Activated naive CD4-positive, alpha-beta T cell treated with anti-CD3 and anti-CD28 coated beads, Interleukin-2, amount 10 ng/mL, durations not matched to agents 7 days and 5 days (primary cell): Measurements from ENCODE around the gene C5AR2.
"Not testable (repeated sequence)": the region's sequence is repeated elsewhere in the genome, so short reads cannot be mapped to it uniquely, and the experiment has no call there.

Experiments used
- CTCF ChIA-PET: fragments of 350-600 bp; sonication (Branson Sonifier 250); formaldehyde crosslinking; loops from one replicate; lab custom pipeline; 2021; ENCODE audit warnings: antibody characterized with exemption; lab: Charles Lee
- DNase-seq: peaks from one replicate; pipeline ENCODE4 v3.0.0-alpha.2; 2020
- H3K27ac Mint-ChIP-seq: one replicate; pipeline ENCODE4 v1.8.0; 2021; ENCODE audit warnings: mild to moderate bottlenecking, moderate library complexity, mixed read lengths
- H3K27me3 Mint-ChIP-seq: one replicate; pipeline ENCODE4 v1.8.0; 2021; ENCODE audit warnings: mild to moderate bottlenecking, mixed read lengths
- H3K36me3 Mint-ChIP-seq: one replicate; pipeline ENCODE4 v1.8.0; 2021; ENCODE audit warnings: mixed read lengths
- H3K4me1 Mint-ChIP-seq: one replicate; pipeline ENCODE4 v1.8.0; 2021; ENCODE audit warnings: mixed read lengths
- H3K4me3 Mint-ChIP-seq: one replicate; pipeline ENCODE4 v1.8.0; 2021; ENCODE audit warnings: mild to moderate bottlenecking, moderate library complexity, mixed read lengths
- H3K9me3 Mint-ChIP-seq: one replicate; pipeline ENCODE4 v1.8.0; 2021; ENCODE audit warnings: mixed read lengths

Gene C5AR2

DNA sequence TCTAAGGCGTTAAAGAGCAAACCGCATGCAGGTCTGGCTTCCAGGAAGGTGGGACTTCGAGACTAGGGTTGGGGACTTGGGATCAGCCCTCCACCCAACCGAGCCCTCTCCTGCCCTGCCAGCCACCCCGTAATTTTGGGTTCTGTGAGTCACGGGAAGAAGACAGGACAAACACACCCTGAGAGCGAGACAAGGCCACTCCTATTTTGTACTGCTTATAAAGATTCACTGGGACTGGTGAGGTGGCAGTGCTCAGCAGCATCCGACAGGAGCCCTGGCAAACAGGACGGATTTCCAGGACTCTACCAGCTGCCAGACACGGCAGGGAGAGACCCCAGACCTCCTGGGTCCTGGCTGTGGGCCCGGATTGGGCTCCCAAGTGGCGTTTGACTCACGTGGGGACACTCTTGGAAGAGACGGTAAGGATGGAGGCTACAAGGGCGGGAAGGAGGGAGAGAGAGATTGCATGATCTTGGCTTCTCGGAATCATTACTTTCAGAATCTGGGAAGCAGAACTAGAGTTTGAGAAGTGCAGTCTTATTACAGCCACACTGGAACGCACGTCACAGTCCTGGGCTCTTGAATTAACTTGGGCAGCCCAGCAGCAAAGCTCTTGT, at the start of gene C5AR2:
Gene C5AR2 (plus strand): TSS at position 245 of the 617 bp plus-strand sequence. CDS start 8,625 bp downstream, outside the sequence.
- no peak for DNase-seq
- no peak within 1 kb of the TSS for H3K4me3 Mint-ChIP-seq
- peaks cover 31% of the 10 kb centered on the region for H3K27me3 Mint-ChIP-seq
- H3K27ac Mint-ChIP-seq = no peak within 1 kb of the TSS
- no peaks in the 10 kb centered on the region for H3K9me3 Mint-ChIP-seq
- CTCF ChIA-PET = no interaction called here
- no peaks in the 10 kb centered on the region for H3K36me3 Mint-ChIP-seq
- H3K4me1 Mint-ChIP-seq = peaks cover 21% of the 10 kb centered on the region

DNA sequence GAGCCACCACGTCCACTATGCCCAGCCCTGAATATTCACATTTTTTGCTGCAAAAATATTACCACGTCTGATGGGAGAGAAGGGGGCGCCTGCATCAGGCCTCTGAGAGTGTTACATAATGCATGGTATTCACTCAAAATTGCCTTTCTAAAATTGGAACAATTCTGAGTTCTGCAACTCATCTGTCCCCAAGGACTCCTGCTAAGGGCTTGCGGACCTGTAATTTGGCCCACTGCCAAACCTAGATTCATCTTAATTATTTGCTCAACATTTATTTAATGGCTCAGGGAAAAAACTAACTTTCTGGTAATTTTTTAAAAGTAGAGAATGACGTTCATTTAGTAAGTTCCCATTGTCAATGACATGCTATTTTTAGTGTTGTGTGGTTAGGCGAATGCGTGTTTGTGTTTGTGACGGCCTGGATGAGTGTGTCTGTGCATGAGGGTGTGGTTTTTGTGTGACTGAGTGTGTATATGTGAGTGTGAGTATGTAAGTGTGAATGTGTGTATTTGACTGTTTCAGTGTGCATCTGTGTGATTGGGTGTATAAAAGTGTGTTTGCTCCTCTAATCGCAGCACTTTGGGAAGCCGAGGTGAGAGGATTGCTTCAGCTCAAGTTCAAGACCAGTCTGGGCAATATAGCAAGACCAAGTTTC, 48.4 kb upstream of the C5AR2 start:
- no peak for DNase-seq
- Mint-ChIP-seq H3K27ac (peak overlapping the region; percentile 8), H3K4me3 (no peak overlapping the region), H3K36me3 (peaks cover 3% of the 10 kb centered on the region), H3K27me3 (no peaks in the 10 kb centered on the region), H3K4me1 (peaks cover 3% of the 10 kb centered on the region), H3K9me3 (no peaks in the 10 kb centered on the region)
- CTCF ChIA-PET = interaction anchor here (0.8 to 1.7 kb wide), 3 partner anchors 11 to 145 kb away, joined by 3 to 9 read pairs (median 6); no protein-coding TSS in a partner anchor

DNA sequence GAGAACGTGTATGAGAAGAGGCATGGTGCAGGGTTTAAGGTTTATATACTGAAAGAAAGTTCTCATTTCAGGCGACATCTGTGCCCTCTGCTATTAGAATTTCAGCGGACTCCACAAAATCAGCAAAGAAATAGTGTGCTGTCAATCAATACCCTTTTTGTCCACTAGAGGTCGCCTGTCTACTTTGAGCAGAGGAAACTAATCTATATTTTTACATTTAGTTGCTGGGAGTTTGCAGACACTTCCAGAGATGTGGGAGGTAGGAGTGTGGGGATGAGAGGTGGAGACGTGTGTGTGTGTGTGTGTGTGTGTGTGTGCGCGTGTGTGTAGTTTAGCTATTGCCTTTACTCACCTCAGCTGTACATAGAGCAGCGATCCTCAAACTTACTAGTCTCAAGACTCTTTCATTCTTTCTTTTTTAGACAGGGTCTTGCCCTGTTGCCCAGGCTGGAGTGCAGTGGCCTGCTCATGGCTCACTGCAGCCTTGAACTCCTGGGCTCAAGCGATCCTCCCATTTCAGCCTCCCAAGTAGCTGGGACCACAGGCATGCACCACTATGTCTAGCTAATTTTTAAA, 47.6 kb upstream of the C5AR2 start:
- Mint-ChIP-seq H3K27me3 (no peaks in the 10 kb centered on the region), H3K4me3 (no peak overlapping the region), H3K4me1 (peaks cover 2% of the 10 kb centered on the region), H3K36me3 (peaks cover 3% of the 10 kb centered on the region), H3K27ac (no peak overlapping the region), H3K9me3 (no peaks in the 10 kb centered on the region)
- peak; percentile 50 for DNase-seq
- CTCF ChIA-PET = interaction anchor here (0.8 to 1.8 kb wide), 7 partner anchors 9 to 144 kb away, joined by 3 to 9 read pairs (median 4); partner anchors contain the start of gene INAFM1

DNA sequence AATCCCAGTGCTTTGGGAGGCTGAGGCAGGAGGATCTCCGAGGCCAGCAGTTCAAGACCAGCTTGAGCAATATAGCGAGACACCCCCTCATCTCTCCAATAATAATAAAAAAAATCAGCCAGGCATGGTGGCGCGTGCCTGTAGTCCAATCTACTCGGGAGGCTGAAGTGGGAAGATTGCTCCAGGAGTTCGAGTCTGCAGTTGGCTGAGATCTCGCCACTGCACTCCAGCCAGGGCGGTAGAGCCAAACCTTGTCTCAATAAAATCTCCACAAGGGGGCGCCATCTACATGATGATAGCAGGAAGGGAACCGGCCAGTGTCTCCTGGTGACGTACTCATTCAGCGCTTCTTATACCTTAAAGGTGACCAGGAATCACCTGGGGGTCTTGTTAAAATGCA, 35.9 kb upstream of the C5AR2 start:
- Mint-ChIP-seq H3K36me3 (no peaks in the 10 kb centered on the region), H3K27ac (no peak overlapping the region), H3K4me3 (no peak overlapping the region), H3K4me1 (peaks cover 13% of the 10 kb centered on the region), H3K9me3 (no peaks in the 10 kb centered on the region), H3K27me3 (no peaks in the 10 kb centered on the region)
- peak; percentile 84 for DNase-seq
- CTCF ChIA-PET = interaction anchor here (0.8 to 7.9 kb wide), 11 partner anchors 9 to 404 kb away, joined by 3 to 46 read pairs (median 6); partner anchors contain the start of genes C5AR1 and INAFM1

DNA sequence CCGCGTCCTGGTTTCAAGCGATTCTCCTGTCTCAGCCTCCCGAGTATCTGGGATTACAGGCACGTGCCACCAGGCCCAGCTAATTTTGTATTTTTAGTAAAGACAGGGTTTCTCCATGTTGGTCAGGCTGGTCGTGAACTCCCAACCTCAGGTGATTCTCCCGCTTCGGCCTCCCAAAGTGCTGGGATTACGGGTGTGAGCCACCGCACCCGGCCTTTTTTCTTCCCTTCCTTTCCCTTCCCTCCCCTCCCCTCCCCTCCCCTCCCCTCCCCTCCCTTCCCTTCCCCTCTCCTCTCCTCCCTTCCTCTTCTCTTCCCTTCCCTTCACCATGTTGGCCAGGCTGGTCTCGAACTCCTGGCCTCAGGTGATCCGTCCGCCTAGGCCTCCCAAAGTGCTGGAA, 31.1 kb upstream of the C5AR2 start:
- H3K4me3 Mint-ChIP-seq, H3K36me3 Mint-ChIP-seq, H3K9me3 Mint-ChIP-seq, DNase-seq, H3K27ac Mint-ChIP-seq: not testable (repeated sequence)
- H3K27me3 Mint-ChIP-seq = peaks cover 15% of the 10 kb centered on the region
- CTCF ChIA-PET = interaction anchor here (0.7 to 1.3 kb wide), 2 partner anchors 90 to 422 kb away, joined by 3 read pairs; no protein-coding TSS in a partner anchor
- peaks cover 18% of the 10 kb centered on the region for H3K4me1 Mint-ChIP-seq

DNA sequence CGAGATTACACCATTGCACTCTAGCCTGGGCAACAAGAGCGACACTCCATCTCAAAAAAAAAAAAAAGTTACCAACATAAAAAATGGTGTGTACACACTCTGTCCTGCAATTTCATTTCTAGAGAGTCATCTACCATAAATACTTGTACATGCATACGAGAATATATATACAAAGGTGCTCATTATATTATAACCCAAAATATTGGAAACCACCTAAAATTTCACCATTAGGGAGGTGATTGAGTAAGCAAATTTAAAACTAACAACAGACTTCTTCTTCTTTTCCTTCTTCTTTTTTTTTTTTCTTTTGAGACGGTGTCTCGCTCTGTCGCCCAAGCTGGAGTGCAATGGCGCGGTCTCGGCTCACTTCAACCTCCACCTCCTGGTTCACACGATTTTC, 29.7 kb upstream of the C5AR2 start:
- Mint-ChIP-seq H3K9me3 (no peaks in the 10 kb centered on the region), H3K4me1 (peaks cover 10% of the 10 kb centered on the region), H3K36me3 (no peaks in the 10 kb centered on the region), H3K27ac (no peak overlapping the region), H3K27me3 (peaks cover 28% of the 10 kb centered on the region), H3K4me3 (no peak overlapping the region)
- DNase-seq = no peak
- CTCF ChIA-PET = no interaction called here

DNA sequence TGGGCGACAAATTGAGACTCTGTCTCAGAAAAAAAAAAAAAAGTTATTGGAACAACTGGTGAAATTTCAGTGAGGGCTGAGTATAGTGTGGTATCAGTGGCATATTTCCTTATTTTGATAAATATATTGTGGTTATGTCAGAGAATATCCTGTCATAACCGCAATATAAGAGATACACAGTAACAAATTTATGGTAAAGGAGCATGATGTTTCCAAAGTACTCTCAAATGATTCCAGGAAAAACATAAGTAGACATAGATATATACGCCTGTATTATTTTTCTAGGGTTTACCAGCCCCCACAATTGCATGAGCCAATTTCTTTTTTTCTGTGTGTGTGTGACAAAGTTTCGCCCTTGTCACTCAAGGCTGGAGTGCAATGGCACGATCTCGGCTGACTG, 28.0 kb upstream of the C5AR2 start:
- Mint-ChIP-seq H3K27ac (no peak overlapping the region), H3K4me1 (peaks cover 10% of the 10 kb centered on the region), H3K9me3 (no peaks in the 10 kb centered on the region), H3K36me3 (no peaks in the 10 kb centered on the region), H3K27me3 (peaks cover 32% of the 10 kb centered on the region), H3K4me3 (no peak overlapping the region)
- CTCF ChIA-PET = no interaction called here
- DNase-seq = no peak

DNA sequence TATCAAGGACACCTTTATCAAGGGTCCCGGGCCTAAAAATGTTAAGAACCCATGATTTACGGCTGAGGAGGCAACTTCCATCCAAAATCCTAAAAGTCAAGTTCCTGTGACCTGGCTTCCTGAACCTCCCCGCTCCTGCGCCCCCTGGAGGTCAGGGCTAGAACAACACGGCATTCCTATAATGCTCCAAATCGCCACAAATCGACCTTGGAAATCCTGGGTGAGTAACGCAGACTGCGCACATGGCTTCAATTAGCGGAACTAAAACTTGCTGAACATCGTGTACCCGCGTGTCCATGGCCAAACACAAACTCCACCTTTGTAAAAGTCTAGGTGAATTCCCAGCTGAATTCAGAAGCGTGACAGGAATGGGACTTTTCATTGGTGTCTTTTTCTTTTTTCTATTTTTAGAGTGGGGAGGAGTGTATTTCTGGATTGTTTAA, 26.6 kb upstream of the C5AR2 start:
- H3K27ac Mint-ChIP-seq = no peak overlapping the region
- no peaks in the 10 kb centered on the region for H3K9me3 Mint-ChIP-seq
- CTCF ChIA-PET = interaction anchor here (0.9 to 5.6 kb wide), 3 partner anchors 10 to 128 kb away, joined by 4 to 46 read pairs (median 5); no protein-coding TSS in a partner anchor
- H3K4me3 Mint-ChIP-seq = no peak overlapping the region
- peak; percentile 59 for DNase-seq
- H3K36me3 Mint-ChIP-seq = no peaks in the 10 kb centered on the region
- H3K4me1 Mint-ChIP-seq = peaks cover 8% of the 10 kb centered on the region
- peaks cover 45% of the 10 kb centered on the region for H3K27me3 Mint-ChIP-seq

DNA sequence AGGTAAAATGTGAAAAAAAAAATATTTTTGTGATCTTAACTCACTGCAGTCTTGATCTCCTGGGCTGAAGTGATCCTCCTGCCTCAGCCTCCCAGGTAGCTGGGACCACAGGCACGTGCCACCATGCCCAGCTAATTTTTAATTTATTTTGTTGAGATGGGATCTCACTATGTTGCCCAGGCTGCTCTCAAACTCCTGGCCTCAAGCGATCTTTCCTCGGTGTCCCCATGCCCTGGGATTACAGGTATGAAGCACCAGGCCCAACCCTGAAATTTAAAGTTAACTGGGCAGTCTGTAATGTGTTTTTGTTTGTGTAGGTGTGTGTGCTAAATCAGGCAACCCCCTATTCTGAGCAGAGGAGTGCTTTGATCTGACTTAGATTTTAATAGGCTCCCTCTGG, 25.7 kb upstream of the C5AR2 start:
- peaks cover 55% of the 10 kb centered on the region for H3K27me3 Mint-ChIP-seq

DNA sequence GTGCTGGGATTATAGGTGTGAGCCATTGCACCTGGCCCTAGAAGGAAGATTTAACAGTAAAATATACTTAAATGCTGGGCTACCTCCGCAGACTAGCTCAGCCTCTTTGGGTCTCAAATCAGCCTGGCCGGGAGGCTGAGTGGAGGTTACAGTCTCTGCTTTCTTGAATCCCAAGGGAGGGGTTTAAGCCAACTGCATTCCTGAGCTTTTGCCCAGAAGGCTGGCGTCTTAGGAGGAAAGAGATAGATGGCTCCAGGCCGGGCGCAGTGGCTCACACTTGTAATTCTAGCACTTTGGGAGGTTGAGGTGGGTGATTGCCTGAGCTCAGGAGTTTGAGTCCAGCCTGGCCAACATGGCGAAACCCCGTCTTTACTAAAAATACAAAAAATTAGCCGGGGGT, 22.9 kb upstream of the C5AR2 start:
- DNase-seq = no peak
- no peak overlapping the region for H3K4me3 Mint-ChIP-seq
- peaks cover 66% of the 10 kb centered on the region for H3K27me3 Mint-ChIP-seq
- no peaks in the 10 kb centered on the region for H3K36me3 Mint-ChIP-seq
- peaks cover 4% of the 10 kb centered on the region for H3K4me1 Mint-ChIP-seq
- H3K27ac Mint-ChIP-seq = no peak overlapping the region
- H3K9me3 Mint-ChIP-seq = no peaks in the 10 kb centered on the region
- CTCF ChIA-PET = interaction anchor here (1.5 to 5.6 kb wide), 2 partner anchors 14 kb away, joined by 4 to 46 read pairs; no protein-coding TSS in a partner anchor

More for the DNA sequence above, 25.7 kb upstream of the C5AR2 start:
- Mint-ChIP-seq H3K4me3 (no peak overlapping the region), H3K27ac (no peak overlapping the region), H3K4me1 (peaks cover 4% of the 10 kb centered on the region), H3K9me3 (no peaks in the 10 kb centered on the region), H3K36me3 (no peaks in the 10 kb centered on the region)
- CTCF ChIA-PET = interaction anchor here (0.9 to 5.6 kb wide), 2 partner anchors 11 to 122 kb away, joined by 5 to 46 read pairs; no protein-coding TSS in a partner anchor
- DNase-seq = no peak

DNA sequence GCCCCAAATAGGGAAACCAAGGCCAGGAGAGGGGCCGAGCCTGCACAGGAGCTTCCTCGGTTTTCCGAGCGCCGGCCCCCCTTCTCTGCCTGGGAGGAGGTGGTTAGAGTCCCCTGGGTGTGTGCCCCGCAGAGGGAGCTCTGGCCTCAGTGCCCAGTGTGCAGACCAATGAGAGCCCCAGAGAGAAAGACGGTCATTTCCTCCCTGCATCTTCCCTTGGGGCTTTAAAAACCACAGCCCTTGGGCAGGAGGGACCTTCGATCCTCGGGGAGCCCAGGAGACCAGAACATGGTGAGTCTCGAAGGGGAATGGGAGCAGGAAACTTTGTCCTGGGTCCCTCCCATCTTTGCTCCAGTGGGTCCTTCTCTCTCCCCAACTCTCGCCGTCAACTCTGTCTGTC, 22.4 kb upstream of the C5AR2 start, which contains the start of gene C5AR1:
Gene C5AR1 (plus strand): TSS at position 254 of the 400 bp plus-strand sequence. CDS start 35 bp downstream, at position 289.
- no peak for DNase-seq
- H3K36me3 Mint-ChIP-seq = no peaks in the 10 kb centered on the region
- H3K27me3 Mint-ChIP-seq = peaks cover 61% of the 10 kb centered on the region
- CTCF ChIA-PET = interaction anchor here (1.5 to 5.6 kb wide), 2 partner anchors 13 to 15 kb away, joined by 4 to 46 read pairs; no protein-coding TSS in a partner anchor
- peaks cover 4% of the 10 kb centered on the region for H3K4me1 Mint-ChIP-seq
- H3K9me3 Mint-ChIP-seq = no peaks in the 10 kb centered on the region
- no peak within 1 kb of the TSS for H3K4me3 Mint-ChIP-seq
- no peak within 1 kb of the TSS for H3K27ac Mint-ChIP-seq

DNA sequence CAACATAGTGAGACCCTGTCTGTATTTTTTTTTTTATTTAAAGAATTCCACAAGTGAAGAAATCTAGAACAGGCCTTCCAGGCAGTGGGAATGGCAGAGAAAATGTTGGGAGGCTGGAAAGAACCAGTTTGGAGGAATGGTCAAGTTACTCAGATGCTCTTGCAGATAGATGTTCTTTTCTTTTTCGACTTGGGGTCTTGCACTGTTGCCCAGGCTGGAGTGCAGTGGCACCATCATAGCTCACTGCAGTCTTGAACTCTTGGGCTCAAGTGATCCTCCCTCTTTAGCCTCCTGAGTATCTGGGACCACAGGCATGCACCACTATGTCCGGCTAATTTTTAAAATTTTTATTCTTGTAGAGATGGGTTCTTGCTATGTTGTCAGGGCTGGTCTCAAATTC, 21.7 kb upstream of the C5AR2 start:
- no peak overlapping the region for H3K27ac Mint-ChIP-seq
- H3K4me1 Mint-ChIP-seq = peaks cover 2% of the 10 kb centered on the region
- no peak overlapping the region for H3K4me3 Mint-ChIP-seq
- no peak for DNase-seq
- no peaks in the 10 kb centered on the region for H3K9me3 Mint-ChIP-seq
- CTCF ChIA-PET = no interaction called here
- peaks cover 63% of the 10 kb centered on the region for H3K27me3 Mint-ChIP-seq
- no peaks in the 10 kb centered on the region for H3K36me3 Mint-ChIP-seq

DNA sequence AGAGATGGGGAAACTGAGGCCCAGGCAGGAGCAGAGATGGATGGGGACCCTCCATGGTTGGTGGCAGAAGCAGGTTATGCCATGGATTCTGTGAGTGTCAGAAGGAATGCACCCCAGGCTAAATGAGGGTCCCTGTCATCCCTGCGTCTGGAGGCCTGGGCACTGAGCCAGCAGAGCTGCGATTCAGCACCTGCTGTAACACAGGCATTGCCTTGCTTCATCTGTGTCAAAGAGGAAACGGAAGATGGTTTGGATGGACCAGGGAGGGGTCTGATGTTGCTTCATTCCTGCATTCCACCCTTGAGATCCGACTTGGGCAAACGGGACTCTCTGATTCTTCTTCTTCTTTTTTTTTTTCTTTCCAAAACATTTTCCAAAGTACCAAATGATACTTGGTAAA, 21.2 kb upstream of the C5AR2 start:
- CTCF ChIA-PET = no interaction called here
- no peaks in the 10 kb centered on the region for H3K9me3 Mint-ChIP-seq
- no peak overlapping the region for H3K4me3 Mint-ChIP-seq
- no peaks in the 10 kb centered on the region for H3K4me1 Mint-ChIP-seq
- no peak for DNase-seq
- no peaks in the 10 kb centered on the region for H3K36me3 Mint-ChIP-seq
- H3K27ac Mint-ChIP-seq = no peak overlapping the region
- peaks cover 63% of the 10 kb centered on the region for H3K27me3 Mint-ChIP-seq

DNA sequence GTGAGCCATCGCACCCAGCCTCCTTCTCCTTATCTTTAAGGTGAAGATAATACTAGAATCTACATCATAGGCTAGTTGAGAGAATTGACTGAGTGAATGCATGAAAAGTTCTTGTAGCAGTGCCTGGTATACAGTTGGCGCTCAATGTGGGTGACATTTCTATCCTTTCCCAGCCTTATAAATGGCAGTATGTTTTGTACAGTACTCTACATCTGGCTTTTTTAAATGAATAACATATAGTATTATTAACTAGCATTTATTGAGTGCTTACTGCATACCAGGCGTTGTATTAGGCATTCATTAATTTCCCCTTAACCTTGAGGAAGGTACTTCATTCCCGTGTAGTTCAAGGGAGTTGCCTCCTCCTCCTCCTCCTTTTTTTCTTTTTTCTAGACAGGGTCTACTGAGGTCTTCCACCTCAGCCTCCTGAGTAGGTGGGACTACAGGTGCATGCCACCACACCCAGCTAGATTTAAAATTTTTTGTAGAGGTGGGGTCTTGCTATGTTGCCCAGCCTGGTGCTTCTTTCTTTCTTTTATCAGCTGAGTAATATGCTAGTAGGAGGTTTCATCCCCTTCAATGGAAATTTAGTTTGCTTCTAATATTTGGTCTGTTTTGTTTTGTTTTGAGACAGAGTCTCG, 19.5 kb upstream of the C5AR2 start:
- Mint-ChIP-seq H3K4me1 (no peaks in the 10 kb centered on the region), H3K27ac (no peak overlapping the region), H3K9me3 (no peaks in the 10 kb centered on the region), H3K4me3 (no peak overlapping the region), H3K27me3 (peaks cover 57% of the 10 kb centered on the region), H3K36me3 (no peaks in the 10 kb centered on the region)
- DNase-seq = no peak
- CTCF ChIA-PET = no interaction called here
